PC-3 (cell line): ENCODE results near the gene SVIL.

Source experiments
- EZH2 ChIP-seq: fragments of 300-600 bp; sonication (generic); IDR thresholded peaks from one replicate; pipeline ENCODE4 v1.6.1; 2017; ENCODE audit warnings: antibody characterized with exemption, mild to moderate bottlenecking, low read length; ENCODE audit not compliant: unreplicated experiment
- EZH2phosphoT487 ChIP-seq: fragments of 300-600 bp; sonication (generic); IDR thresholded peaks from 2 replicates; pipeline ENCODE4 v1.6.1; 2018; ENCODE audit warnings: mild to moderate bottlenecking, antibody characterized with exemption, low read length, borderline replicate concordance
- TF ChIP-seq, protein P1 (sequence below): fragments of 300-600 bp; sonication (generic); conservative IDR thresholded peaks from 2 replicates; pipeline ENCODE4 v1.5.1; 2017; ENCODE audit warnings: antibody characterized with exemption, low read depth, mild to moderate bottlenecking, low read length

DNA sequence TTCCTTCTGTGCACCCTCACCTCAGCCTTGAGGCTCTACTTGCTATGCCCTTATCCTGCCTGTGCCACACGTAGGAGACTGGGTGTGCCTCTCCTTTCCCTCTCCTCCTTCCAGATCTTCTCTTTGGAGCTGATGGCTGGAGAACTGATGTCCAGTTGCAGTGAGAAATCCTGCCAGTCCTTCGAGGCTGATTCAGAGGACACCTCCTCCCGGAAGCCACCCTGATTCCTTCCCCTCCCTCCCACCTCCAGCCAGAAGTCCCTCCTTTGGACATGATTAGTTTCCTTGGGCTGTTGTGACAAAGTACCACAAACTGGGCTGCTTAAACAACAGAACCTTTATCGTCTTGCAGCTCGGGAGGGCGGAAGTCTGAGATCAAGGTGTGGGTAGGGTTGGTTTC lies 184.4 kb downstream of the SVIL start:
- TF ChIP-seq, protein P1, sequence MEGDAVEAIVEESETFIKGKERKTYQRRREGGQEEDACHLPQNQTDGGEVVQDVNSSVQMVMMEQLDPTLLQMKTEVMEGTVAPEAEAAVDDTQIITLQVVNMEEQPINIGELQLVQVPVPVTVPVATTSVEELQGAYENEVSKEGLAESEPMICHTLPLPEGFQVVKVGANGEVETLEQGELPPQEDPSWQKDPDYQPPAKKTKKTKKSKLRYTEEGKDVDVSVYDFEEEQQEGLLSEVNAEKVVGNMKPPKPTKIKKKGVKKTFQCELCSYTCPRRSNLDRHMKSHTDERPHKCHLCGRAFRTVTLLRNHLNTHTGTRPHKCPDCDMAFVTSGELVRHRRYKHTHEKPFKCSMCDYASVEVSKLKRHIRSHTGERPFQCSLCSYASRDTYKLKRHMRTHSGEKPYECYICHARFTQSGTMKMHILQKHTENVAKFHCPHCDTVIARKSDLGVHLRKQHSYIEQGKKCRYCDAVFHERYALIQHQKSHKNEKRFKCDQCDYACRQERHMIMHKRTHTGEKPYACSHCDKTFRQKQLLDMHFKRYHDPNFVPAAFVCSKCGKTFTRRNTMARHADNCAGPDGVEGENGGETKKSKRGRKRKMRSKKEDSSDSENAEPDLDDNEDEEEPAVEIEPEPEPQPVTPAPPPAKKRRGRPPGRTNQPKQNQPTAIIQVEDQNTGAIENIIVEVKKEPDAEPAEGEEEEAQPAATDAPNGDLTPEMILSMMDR, result no peak
- TF ChIP-seq EZH2 (no peak), EZH2phosphoT487 (no peak)
